Neural progenitor cell (in vitro differentiated cells): ENCODE results near the gene ZFAND3. TPM values are rescaled to one million over a fixed set of nuclear protein-coding genes. Genes with fewer than 3 reads are reported as not detected.

Experiments
- DNase-seq: peaks from one replicate; pipeline ENCODE4 v3.0.0-alpha.2; 2016; ENCODE audit warnings: low spot score
- H2AFZ ChIP-seq: fragments of 200-600 bp; sonication (generic); replicated peaks from 2 replicates; pipeline ENCODE4 v1.6.1; 2016; ENCODE audit warnings: antibody characterized with exemption
- H3F3A ChIP-seq: fragments of 200-600 bp; sonication (generic); 2 replicates; pipeline ENCODE4 v1.6.1; 2016; ENCODE audit warnings: antibody characterized with exemption, low read depth
- H3K27ac ChIP-seq: fragments of 200-600 bp; sonication (generic); 2 replicates; pipeline ENCODE4 v1.5.1; 2016; ENCODE audit warnings: mild to moderate bottlenecking
- H3K27me3 ChIP-seq: fragments of 200-600 bp; sonication (generic); 2 replicates; pipeline ENCODE4 v1.6.1; 2016; ENCODE audit warnings: mild to moderate bottlenecking, moderate library complexity
- H3K36me3 ChIP-seq: fragments of 200-600 bp; sonication (generic); 2 replicates; pipeline ENCODE4 v1.5.1; 2016
- H3K4me1 ChIP-seq: fragments of 200-600 bp; sonication (generic); 2 replicates; pipeline ENCODE4 v1.6.1; 2016; ENCODE audit warnings: mixed run types
- H3K4me2 ChIP-seq: fragments of 200-600 bp; sonication (generic); 2 replicates; pipeline ENCODE4 v1.6.1; 2016
- H3K4me3 ChIP-seq: fragments of 200-600 bp; sonication (generic); 2 replicates; pipeline ENCODE4 v1.5.1; 2016
- H3K79me2 ChIP-seq: fragments of 200-600 bp; sonication (generic); 2 replicates; pipeline ENCODE4 v1.6.1; 2016; ENCODE audit warnings: low read depth
- H3K9ac ChIP-seq: fragments of 200-600 bp; sonication (generic); 2 replicates; pipeline ENCODE4 v1.6.1; 2016
- H3K9me3 ChIP-seq: fragments of 200-600 bp; sonication (generic); 2 replicates; pipeline ENCODE4 v1.5.1; 2016; ENCODE audit warnings: low read depth
- H4K20me1 ChIP-seq: fragments of 200-600 bp; sonication (generic); 2 replicates; pipeline ENCODE4 v1.6.1; 2016; ENCODE audit warnings: low read depth
- H3K27ac Mint-ChIP-seq: 3 replicates; pipeline ENCODE4 v1.8.0; 2021; ENCODE audit warnings: mixed read lengths
- H3K27me3 Mint-ChIP-seq: 2 replicates; pipeline ENCODE4 v1.8.0; 2022; ENCODE audit warnings: low read depth, mild to moderate bottlenecking, inconsistent platforms, moderate library complexity, mixed read lengths; ENCODE audit not compliant: insufficient read depth
- H3K36me3 Mint-ChIP-seq: 3 replicates; pipeline ENCODE4 v1.8.0; 2021; ENCODE audit warnings: mixed read lengths
- H3K4me1 Mint-ChIP-seq: 3 replicates; pipeline ENCODE4 v1.8.0; 2021; ENCODE audit warnings: mixed read lengths
- H3K4me3 Mint-ChIP-seq: 3 replicates; pipeline ENCODE4 v1.8.0; 2021; ENCODE audit warnings: mild to moderate bottlenecking, moderate library complexity, mixed read lengths
- H3K9me3 Mint-ChIP-seq: 3 replicates; pipeline ENCODE4 v1.8.0; 2020; ENCODE audit warnings: mixed read lengths
- EZH2 ChIP-seq: fragments of 200-600 bp; sonication (generic); IDR thresholded peaks from 2 replicates; pipeline ENCODE4 v1.6.1; 2017; ENCODE audit warnings: antibody characterized with exemption, mild to moderate bottlenecking, moderate library complexity
- EZH2phosphoT487 ChIP-seq: fragments of 200-600 bp; sonication (generic); IDR thresholded peaks from 2 replicates; pipeline ENCODE4 v1.6.1; 2017; ENCODE audit warnings: antibody characterized with exemption
- total RNA-seq: library from RNA; depleted of rRNA; stranded (reverse); fragments of >200 nt; gene quantifications from 2 replicates; pipeline ENCODE4 v1.2.3, GENCODE V29; 2015; ENCODE audit warnings: low replicate concordance
- TF ChIP-seq, protein P1 (sequence below): fragments of 200-600 bp; sonication (generic); IDR thresholded peaks from 2 replicates; pipeline ENCODE4 v1.5.1; 2017; ENCODE audit warnings: antibody characterized with exemption, mild to moderate bottlenecking

The ZFAND3 gene
- total RNA-seq, 1 donor from 2014 or later: 24.3 TPM

DNA sequence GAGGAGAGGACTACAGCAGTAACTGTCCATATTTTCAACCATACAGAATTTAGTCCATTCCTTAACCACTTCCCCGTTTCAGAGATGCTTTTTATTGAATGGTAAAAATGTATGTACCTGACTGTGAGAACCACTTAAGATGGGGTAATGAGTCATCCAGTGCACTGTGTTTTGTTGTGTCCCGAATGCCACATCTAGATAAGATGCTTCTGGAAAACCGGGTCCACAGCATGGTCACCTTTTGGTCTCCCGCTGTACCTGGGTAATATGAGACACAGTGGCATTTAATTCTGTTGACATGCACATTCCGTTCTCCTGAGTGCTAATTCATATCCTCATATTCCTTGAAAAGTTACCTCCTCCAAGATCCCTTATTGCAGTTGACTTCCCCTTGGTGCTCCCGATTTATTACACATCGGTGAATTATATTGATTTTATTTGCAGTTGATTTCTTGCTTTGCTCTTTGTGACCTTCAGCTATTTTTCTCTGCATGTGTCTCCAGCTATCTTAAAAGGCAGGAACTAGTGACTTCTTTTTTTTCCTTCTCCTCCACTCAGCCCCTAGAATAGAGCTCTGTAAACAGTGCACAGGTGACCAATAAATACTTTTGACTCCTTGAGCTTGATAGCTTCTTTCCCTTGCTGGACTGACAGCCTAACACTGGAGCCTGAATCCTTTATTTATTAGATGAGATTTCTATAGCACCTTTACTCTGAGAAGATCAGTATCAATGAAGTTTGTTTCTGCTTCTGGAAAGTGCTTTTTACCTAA lies 314.6 kb downstream of the ZFAND3 start:
- Histone ChIP-seq H3F3A (peaks cover 15% of the 10 kb centered on the region), H4K20me1 (peaks cover 26% of the 10 kb centered on the region), H3K4me1 (peaks cover 17% of the 10 kb centered on the region), H3K9me3 (no peaks in the 10 kb centered on the region), H3K36me3 (no peaks in the 10 kb centered on the region), H2AFZ (no peak overlapping the region), H3K9ac (no peak overlapping the region), H3K4me2 (no peak overlapping the region), H3K27me3 (no peaks in the 10 kb centered on the region), H3K4me3 (no peak overlapping the region), H3K79me2 (peaks cover 32% of the 10 kb centered on the region), H3K27ac (no peak overlapping the region)
- peaks cover 3% of the 10 kb centered on the region for H3K27me3 Mint-ChIP-seq
- H3K27ac Mint-ChIP-seq: no peak overlapping the region
- no peak overlapping the region for H3K4me3 Mint-ChIP-seq
- TF ChIP-seq, protein P1, sequence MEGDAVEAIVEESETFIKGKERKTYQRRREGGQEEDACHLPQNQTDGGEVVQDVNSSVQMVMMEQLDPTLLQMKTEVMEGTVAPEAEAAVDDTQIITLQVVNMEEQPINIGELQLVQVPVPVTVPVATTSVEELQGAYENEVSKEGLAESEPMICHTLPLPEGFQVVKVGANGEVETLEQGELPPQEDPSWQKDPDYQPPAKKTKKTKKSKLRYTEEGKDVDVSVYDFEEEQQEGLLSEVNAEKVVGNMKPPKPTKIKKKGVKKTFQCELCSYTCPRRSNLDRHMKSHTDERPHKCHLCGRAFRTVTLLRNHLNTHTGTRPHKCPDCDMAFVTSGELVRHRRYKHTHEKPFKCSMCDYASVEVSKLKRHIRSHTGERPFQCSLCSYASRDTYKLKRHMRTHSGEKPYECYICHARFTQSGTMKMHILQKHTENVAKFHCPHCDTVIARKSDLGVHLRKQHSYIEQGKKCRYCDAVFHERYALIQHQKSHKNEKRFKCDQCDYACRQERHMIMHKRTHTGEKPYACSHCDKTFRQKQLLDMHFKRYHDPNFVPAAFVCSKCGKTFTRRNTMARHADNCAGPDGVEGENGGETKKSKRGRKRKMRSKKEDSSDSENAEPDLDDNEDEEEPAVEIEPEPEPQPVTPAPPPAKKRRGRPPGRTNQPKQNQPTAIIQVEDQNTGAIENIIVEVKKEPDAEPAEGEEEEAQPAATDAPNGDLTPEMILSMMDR: no peak
- no peak for TF ChIP-seq EZH2
- TF ChIP-seq EZH2phosphoT487: no peak
- H3K4me1 Mint-ChIP-seq: peaks cover 18% of the 10 kb centered on the region
- DNase-seq: no peak
- H3K9me3 Mint-ChIP-seq: peaks cover 7% of the 10 kb centered on the region
- H3K36me3 Mint-ChIP-seq: peaks cover 10% of the 10 kb centered on the region

DNA sequence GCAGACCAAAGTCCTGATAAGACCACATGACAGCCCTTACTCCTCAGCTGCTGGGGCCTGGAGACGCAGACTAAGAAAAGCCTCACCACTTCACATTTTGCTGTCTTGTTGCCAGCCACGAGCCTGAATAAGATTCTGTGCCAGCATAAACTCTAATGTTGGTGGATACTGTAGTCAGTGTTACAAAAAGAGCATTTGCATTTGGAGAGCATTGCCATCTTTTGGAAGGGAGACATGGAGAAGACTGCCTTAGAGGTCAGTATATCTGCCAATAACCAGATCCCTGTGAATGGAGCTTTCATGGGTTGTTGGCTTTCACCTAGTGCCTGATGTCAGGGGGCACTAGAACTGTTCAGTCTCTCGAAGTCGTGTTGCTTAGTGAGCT lies 315.2 kb downstream of the ZFAND3 start:
- H3K27me3 Mint-ChIP-seq: peaks cover 3% of the 10 kb centered on the region
- H3K4me1 Mint-ChIP-seq: peaks cover 18% of the 10 kb centered on the region
- no peak overlapping the region for H3K9ac ChIP-seq
- peaks cover 26% of the 10 kb centered on the region for H3K79me2 ChIP-seq
- TF ChIP-seq, protein P1: no peak
- H3K4me1 ChIP-seq: peaks cover 17% of the 10 kb centered on the region
- H3F3A ChIP-seq: peaks cover 15% of the 10 kb centered on the region
- H3K4me3 Mint-ChIP-seq: no peak overlapping the region
- no peaks in the 10 kb centered on the region for H3K36me3 ChIP-seq
- H3K4me2 ChIP-seq: no peak overlapping the region
- DNase-seq: no peak
- no peak overlapping the region for H2AFZ ChIP-seq
- peaks cover 26% of the 10 kb centered on the region for H4K20me1 ChIP-seq
- no peak overlapping the region for H3K4me3 ChIP-seq
- no peaks in the 10 kb centered on the region for H3K27me3 ChIP-seq
- no peak overlapping the region for H3K27ac ChIP-seq
- H3K9me3 ChIP-seq: no peaks in the 10 kb centered on the region
- H3K27ac Mint-ChIP-seq: no peak overlapping the region
- peaks cover 2% of the 10 kb centered on the region for H3K9me3 Mint-ChIP-seq
- H3K36me3 Mint-ChIP-seq: peaks cover 9% of the 10 kb centered on the region

DNA sequence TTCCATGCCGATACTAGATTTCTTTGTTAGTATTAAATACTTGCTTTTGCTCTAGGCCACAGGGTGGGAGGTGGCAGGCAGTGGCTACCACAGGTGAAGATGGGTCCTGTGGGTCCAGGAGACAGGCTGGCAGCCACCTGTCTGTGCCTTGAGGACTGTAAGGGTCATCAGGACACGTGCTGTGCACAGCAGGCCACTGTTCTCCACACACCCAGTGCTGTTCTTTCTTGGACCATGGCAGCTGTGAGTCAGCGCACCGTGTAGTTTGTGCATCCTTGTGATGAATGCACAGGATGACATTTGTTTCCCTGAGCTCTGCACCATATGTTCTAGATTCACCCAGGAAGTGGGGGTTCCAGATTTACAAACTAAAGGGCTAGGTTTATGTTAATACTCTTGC lies 317.0 kb downstream of the ZFAND3 start:
- H3K27me3 Mint-ChIP-seq: peaks cover 3% of the 10 kb centered on the region
- no peaks in the 10 kb centered on the region for H3K27me3 ChIP-seq
- no peak overlapping the region for H3K4me3 Mint-ChIP-seq
- no peak overlapping the region for H2AFZ ChIP-seq
- peaks cover 23% of the 10 kb centered on the region for H3K4me1 Mint-ChIP-seq
- H3K4me1 ChIP-seq: peaks cover 25% of the 10 kb centered on the region
- H3K27ac ChIP-seq: no peak overlapping the region
- no peaks in the 10 kb centered on the region for H3K9me3 Mint-ChIP-seq
- peaks cover 16% of the 10 kb centered on the region for H3K36me3 Mint-ChIP-seq
- H3K27ac Mint-ChIP-seq: no peak overlapping the region
- TF ChIP-seq EZH2 (no peak), EZH2phosphoT487 (no peak)
- TF ChIP-seq, protein P1: no peak
- no peak for DNase-seq
- H3K9ac ChIP-seq: no peak overlapping the region
- peaks cover 39% of the 10 kb centered on the region for H4K20me1 ChIP-seq
- H3K4me3 ChIP-seq: no peak overlapping the region
- no peaks in the 10 kb centered on the region for H3K36me3 ChIP-seq
- H3K4me2 ChIP-seq: no peak overlapping the region
- no peaks in the 10 kb centered on the region for H3K9me3 ChIP-seq
- peaks cover 22% of the 10 kb centered on the region for H3F3A ChIP-seq
- peaks cover 13% of the 10 kb centered on the region for H3K79me2 ChIP-seq
